Measurements from ENCODE around the gene DGKQ. TPM values are rescaled to one million over a fixed set of nuclear protein-coding genes. Genes with fewer than 3 reads are reported as not detected.

The DGKQ gene
- 12.9 and 14.0 TPM in 2 replicates for total RNA-seq

GRCh38 chr4:973431-974397 is at the start of gene DGKQ:
Gene DGKQ (minus strand): TSS chr4:973569. CDS start chr4:973482, 87 bp downstream.

GRCh38 chr4:1011022-1011665 is 37.8 kb upstream of the DGKQ start, which contains the start of gene FGFRL1:
Gene FGFRL1 (plus strand): TSS chr4:1011626. CDS start chr4:1012486, 860 bp downstream.

GRCh38 chr4:993111-994029 is 20.0 kb upstream of the DGKQ start, which contains the start of gene SLC26A1:
Gene SLC26A1 (minus strand): TSS chr4:993404. CDS start chr4:991703, 1,701 bp downstream.

GRCh38 chr4:986879-987623 is 13.7 kb upstream of the DGKQ start, which contains the start of gene IDUA:
Gene IDUA (plus strand): TSS chr4:987044. CDS start chr4:987085, 41 bp downstream.

GRCh38 chr4:931960-932712 is 41.2 kb downstream of the DGKQ start, which contains the start of the genes GAK and TMEM175:
Gene GAK (minus strand): TSS chr4:932316. CDS start chr4:932187, 129 bp downstream.
Gene TMEM175 (plus strand): TSS chr4:932460. CDS start chr4:947740, 15,280 bp downstream.

Other genes starting within 250 kb of the DGKQ start
- not detected in 2 replicates for gene CPLX1, start 147.4 kb downstream of the DGKQ start, total RNA-seq
- gene GAK, start 41.3 kb downstream of the DGKQ start, total RNA-seq, result 54.9 and 58.3 TPM in 2 replicates
- gene TMEM175, start 41.1 kb downstream of the DGKQ start, total RNA-seq, result 15.7 and 16.7 TPM in 2 replicates
- gene IDUA, start 13.5 kb upstream of the DGKQ start, total RNA-seq, result 8.4 and 10.6 TPM in 2 replicates
- gene SLC26A1, start 19.8 kb upstream of the DGKQ start, total RNA-seq, result 0.12 and 0.26 TPM in 2 replicates
- 15.7 and 19.6 TPM in 2 replicates for gene FGFRL1, start 38.1 kb upstream of the DGKQ start, total RNA-seq
- gene RNF212, start 140.0 kb upstream of the DGKQ start, total RNA-seq, result 0.44 and 0.53 TPM in 2 replicates
- 1.4 and 2.6 TPM in 2 replicates for gene SPON2, start 199.0 kb upstream of the DGKQ start, total RNA-seq